Activated naive CD8-positive, alpha-beta T cell treated with anti-CD3 and anti-CD28 coated beads, Interleukin-2, amount 50 U/mL, for 24 hours (primary cell): ENCODE data around the gene PRDM16.

Source experiments
- ATAC-seq: fragments of 150-1000 bp; cut with Tn5 transposase; one replicate; pipeline ENCODE4 v1.10.0; 2021
- DNase-seq: peaks from one replicate; pipeline ENCODE4 v3.0.0; 2021
- H3K27ac Mint-ChIP-seq: one replicate; pipeline ENCODE4 v1.8.0; 2021; ENCODE audit warnings: mild to moderate bottlenecking, mixed read lengths
- H3K27me3 Mint-ChIP-seq: one replicate; pipeline ENCODE4 v1.8.0; 2021; ENCODE audit warnings: mixed read lengths
- H3K36me3 Mint-ChIP-seq: one replicate; pipeline ENCODE4 v1.8.0; 2021; ENCODE audit warnings: low read depth, mixed read lengths
- H3K4me1 Mint-ChIP-seq: one replicate; pipeline ENCODE4 v1.8.0; 2021; ENCODE audit warnings: mixed read lengths
- H3K4me3 Mint-ChIP-seq: one replicate; pipeline ENCODE4 v1.8.0; 2021; ENCODE audit warnings: mild to moderate bottlenecking, moderate library complexity, mixed read lengths
- H3K9me3 Mint-ChIP-seq: one replicate; pipeline ENCODE4 v1.8.0; 2021; ENCODE audit warnings: mixed read lengths

Gene PRDM16

GRCh38 chr1:3241673-3242407 lies 172.8 kb downstream of the PRDM16 start:
- H3K4me1 Mint-ChIP-seq = no peaks in the 10 kb centered on the region
- DNase-seq (no peak), ATAC-seq (no peak)
- H3K4me3 Mint-ChIP-seq = no peak overlapping the region
- no peak overlapping the region for H3K27ac Mint-ChIP-seq
- peaks cover under 1% of the 10 kb centered on the region for H3K27me3 Mint-ChIP-seq
- H3K36me3 Mint-ChIP-seq = no peaks in the 10 kb centered on the region
- no peaks in the 10 kb centered on the region for H3K9me3 Mint-ChIP-seq

DNA sequence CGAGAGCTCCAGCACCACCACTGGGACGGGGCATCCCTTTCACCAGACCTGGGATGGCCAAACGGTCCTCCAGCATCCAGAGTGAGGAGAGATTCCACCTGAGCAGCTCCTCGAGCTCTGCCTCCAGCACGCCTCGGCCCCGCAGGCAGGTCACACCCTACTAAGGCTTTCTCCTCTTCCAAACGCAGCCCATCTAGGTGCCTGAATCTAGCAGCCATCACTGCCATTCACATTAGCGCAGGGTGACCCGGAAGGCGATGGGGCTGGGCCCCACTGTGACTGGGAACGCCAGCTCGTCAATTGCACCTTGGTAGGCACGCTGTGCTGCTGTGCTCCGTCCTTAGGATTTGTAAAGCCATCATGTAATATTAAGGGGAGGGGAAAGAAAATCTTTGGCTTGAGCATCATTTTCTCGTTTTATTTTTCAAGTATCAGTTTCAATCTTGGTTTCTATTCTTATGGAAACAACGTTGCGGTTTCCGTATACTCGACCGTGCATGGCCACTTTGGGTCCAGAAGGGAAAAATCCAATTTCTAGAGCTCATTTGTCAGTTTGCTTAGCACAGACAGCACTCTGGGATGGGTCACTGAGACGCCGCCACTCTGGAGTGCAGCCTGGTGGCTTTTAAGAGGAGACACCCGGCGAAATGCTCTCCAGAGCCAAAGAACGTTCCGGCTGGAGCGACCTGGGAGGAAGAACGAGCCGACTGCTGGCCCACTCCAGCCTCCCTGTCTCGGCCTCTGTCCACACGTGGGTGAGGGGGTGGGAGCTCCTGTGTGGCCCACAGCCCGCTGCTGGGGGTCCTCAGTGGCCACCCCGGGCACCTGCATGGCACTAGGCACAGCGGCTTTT lies 173.6 kb downstream of the PRDM16 start:
- ATAC-seq (no peak), DNase-seq (no peak)
- H3K27me3 Mint-ChIP-seq = peaks cover 4% of the 10 kb centered on the region
- no peak overlapping the region for H3K27ac Mint-ChIP-seq
- no peak overlapping the region for H3K4me3 Mint-ChIP-seq
- H3K9me3 Mint-ChIP-seq = no peaks in the 10 kb centered on the region
- H3K36me3 Mint-ChIP-seq = no peaks in the 10 kb centered on the region
- H3K4me1 Mint-ChIP-seq = no peaks in the 10 kb centered on the region

- no peak for ATAC-seq
- H3K9me3 Mint-ChIP-seq = no peaks in the 10 kb centered on the region
- no peaks in the 10 kb centered on the region for H3K4me1 Mint-ChIP-seq
- no peak for DNase-seq
- H3K4me3 Mint-ChIP-seq = no peak overlapping the region
- peaks cover 9% of the 10 kb centered on the region for H3K27me3 Mint-ChIP-seq
- H3K27ac Mint-ChIP-seq = no peak overlapping the region
- no peaks in the 10 kb centered on the region for H3K36me3 Mint-ChIP-seq
Observed at GRCh38 chr1:3243304-3243703, 174.3 kb downstream of the PRDM16 start.

DNA sequence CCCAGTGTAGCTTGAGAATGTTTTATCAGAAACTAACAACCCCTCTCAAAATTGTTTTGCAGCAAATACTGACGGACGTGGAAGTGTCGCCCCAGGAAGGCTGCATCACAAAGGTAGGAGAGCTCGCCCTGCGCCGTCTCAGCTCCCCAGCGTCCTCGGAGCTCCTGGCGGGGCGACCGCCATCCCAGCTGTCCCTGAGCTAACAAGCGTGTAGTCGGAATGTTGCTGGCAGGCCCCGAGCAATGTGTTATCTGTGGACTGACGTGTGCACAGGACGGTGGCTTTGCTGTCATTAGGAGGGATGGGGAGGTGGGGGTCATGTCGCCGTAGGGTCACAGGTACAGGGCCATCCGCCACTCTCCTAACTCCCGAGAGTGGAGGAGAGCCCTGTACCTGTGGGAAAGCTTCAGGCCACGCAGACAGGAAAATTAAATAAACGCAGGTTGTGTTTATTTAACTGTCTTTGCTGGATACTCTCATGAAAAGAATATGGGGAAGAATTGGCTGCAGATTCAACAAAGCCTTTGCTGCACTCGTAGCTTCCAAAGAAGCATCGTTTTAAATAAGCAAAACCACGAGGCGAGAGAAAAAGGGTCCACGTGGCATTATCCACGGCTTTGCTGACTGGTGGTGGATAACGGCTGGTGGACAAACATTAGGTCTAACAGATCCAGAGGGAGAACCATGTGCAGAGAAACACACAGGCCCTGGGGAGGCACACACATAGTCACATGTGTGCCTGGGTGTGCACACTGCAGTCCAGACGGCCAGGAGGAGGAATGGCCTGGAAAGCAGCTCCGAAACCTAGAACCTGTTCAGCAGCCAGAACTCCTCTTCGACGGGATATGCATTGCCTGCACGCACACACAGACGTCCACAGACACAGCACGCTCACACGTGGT lies 175.3 kb downstream of the PRDM16 start:
- Mint-ChIP-seq H3K27me3 (peaks cover 15% of the 10 kb centered on the region), H3K4me3 (no peak overlapping the region), H3K27ac (no peak overlapping the region), H3K36me3 (no peaks in the 10 kb centered on the region), H3K9me3 (no peaks in the 10 kb centered on the region), H3K4me1 (no peaks in the 10 kb centered on the region)
- ATAC-seq = no peak
- DNase-seq = no peak

- Mint-ChIP-seq H3K4me3 (no peak overlapping the region), H3K36me3 (no peaks in the 10 kb centered on the region), H3K4me1 (no peaks in the 10 kb centered on the region), H3K27me3 (peaks cover 15% of the 10 kb centered on the region), H3K27ac (no peak overlapping the region), H3K9me3 (no peaks in the 10 kb centered on the region)
- no peak for DNase-seq
- ATAC-seq = no peak
Observed at GRCh38 chr1:3244927-3245315, 175.9 kb downstream of the PRDM16 start.

GRCh38 chr1:3245344-3245743 lies 176.3 kb downstream of the PRDM16 start:
- Mint-ChIP-seq H3K27ac (no peak overlapping the region), H3K27me3 (peaks cover 15% of the 10 kb centered on the region), H3K4me1 (no peaks in the 10 kb centered on the region), H3K9me3 (no peaks in the 10 kb centered on the region), H3K36me3 (no peaks in the 10 kb centered on the region), H3K4me3 (no peak overlapping the region)
- DNase-seq (no peak), ATAC-seq (no peak)

DNA sequence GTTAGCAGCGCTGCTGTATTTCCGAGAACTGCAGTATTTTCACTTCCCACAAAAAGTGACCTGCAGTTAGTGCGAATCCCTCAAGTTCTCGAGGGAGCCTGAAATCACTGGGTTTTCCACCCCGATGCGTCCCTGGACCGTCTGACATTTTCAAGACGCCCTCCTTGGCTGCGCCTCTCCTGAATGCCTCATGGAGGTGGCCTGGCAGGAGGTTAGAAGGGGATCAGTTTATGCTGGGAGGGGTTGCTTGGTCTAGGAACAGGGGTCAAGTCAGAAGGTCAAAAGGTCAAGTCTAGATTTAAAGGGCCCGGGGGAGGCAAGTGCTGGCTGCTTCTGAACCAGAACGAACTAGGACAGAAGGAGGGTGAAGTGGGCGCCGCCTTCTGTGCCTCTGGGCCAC lies 176.8 kb downstream of the PRDM16 start:
- ATAC-seq = no peak

GRCh38 chr1:3246251-3246650 lies 177.2 kb downstream of the PRDM16 start:
- H3K9me3 Mint-ChIP-seq = no peaks in the 10 kb centered on the region
- no peaks in the 10 kb centered on the region for H3K4me1 Mint-ChIP-seq
- ATAC-seq = no peak
- no peak overlapping the region for H3K27ac Mint-ChIP-seq
- no peak overlapping the region for H3K4me3 Mint-ChIP-seq
- no peak for DNase-seq
- H3K27me3 Mint-ChIP-seq = peaks cover 15% of the 10 kb centered on the region
- H3K36me3 Mint-ChIP-seq = no peaks in the 10 kb centered on the region

More for the DNA sequence above, 176.8 kb downstream of the PRDM16 start:
- DNase-seq = no peak
- Mint-ChIP-seq H3K4me1 (no peaks in the 10 kb centered on the region), H3K27me3 (peaks cover 15% of the 10 kb centered on the region), H3K9me3 (no peaks in the 10 kb centered on the region), H3K4me3 (no peak overlapping the region), H3K36me3 (no peaks in the 10 kb centered on the region), H3K27ac (no peak overlapping the region)

GRCh38 chr1:3247521-3248121 lies 178.6 kb downstream of the PRDM16 start:
- no peak for ATAC-seq
- no peak overlapping the region for H3K27ac Mint-ChIP-seq

DNA sequence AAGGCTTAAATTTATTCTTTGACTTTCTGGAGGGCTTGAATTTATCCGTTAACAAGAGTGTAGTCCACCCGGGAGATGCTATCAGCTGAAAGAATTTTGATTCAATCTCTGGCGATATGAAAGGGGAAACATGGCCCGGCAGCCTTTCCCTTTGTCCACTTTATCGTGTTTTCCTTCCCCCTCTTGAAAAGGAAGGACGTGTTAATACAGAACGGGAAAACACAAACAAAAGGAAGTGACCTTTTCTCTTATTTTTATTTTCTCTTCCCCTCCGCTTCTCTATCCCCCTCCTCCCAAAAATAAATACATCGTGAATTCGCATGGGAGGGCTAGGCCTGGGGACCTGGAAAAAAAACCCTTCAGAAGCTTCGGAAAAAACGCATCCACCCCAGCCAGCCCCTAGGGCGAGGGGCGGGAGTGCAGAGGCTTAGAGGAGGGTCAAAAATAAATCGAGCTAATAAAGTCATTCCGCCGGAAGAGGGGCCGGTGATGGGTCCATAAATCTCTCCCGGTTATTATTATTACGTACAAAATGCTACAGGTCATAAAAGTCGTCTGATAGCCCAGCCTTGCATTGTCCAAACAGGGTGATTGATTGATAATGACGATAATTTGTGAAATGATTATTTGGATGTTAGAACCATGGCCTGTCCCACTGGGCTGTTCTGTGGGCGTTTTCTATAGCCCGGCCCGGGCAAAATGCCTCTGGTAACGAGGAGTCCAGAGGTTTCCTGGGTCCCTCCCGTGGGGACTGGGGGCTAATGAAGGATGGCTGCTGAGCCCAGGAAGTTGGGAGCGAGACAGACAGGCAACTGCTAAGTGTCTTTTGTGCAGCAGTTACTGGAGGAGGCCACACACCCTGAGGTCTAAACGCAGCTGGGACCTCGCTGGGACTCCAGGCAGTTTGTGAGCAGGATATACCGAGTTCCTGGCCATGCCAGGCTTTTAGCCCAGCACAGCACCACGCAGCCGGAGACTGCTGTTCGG lies 179.4 kb downstream of the PRDM16 start:
- H3K36me3 Mint-ChIP-seq = no peaks in the 10 kb centered on the region
- H3K9me3 Mint-ChIP-seq = no peaks in the 10 kb centered on the region
- peaks cover 15% of the 10 kb centered on the region for H3K27me3 Mint-ChIP-seq
- no peak overlapping the region for H3K27ac Mint-ChIP-seq
- H3K4me1 Mint-ChIP-seq = no peaks in the 10 kb centered on the region
- ATAC-seq (no peak), DNase-seq (no peak)
- no peak overlapping the region for H3K4me3 Mint-ChIP-seq

More at GRCh38 chr1:3247521-3248121, 178.6 kb downstream of the PRDM16 start:
- Mint-ChIP-seq H3K4me3 (no peak overlapping the region), H3K27me3 (peaks cover 15% of the 10 kb centered on the region), H3K9me3 (no peaks in the 10 kb centered on the region), H3K36me3 (no peaks in the 10 kb centered on the region), H3K4me1 (no peaks in the 10 kb centered on the region)
- DNase-seq = no peak

DNA sequence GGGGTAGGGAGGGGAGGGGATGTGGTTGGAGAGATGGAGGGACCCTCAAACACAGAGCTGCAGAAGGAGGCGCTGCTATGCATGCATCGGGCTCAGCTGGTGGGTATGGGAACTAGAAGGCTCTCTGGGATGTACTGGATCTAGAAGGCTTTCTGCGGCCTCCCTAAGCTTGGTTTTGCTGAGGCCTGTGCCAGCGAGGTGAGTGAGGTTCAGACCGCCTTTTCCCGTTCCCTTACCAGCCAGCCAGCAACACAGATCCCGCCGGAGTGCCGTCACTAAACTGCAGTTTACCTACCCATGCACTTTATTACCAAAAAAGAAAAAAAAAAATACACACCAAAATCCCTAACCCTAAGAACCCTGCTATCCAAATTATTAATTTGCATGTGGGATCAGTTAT lies 180.2 kb downstream of the PRDM16 start:
- Mint-ChIP-seq H3K27ac (no peak overlapping the region), H3K4me1 (no peaks in the 10 kb centered on the region), H3K27me3 (peaks cover 15% of the 10 kb centered on the region), H3K9me3 (no peaks in the 10 kb centered on the region), H3K4me3 (no peak overlapping the region), H3K36me3 (no peaks in the 10 kb centered on the region)
- ATAC-seq (no peak), DNase-seq (no peak)

- Mint-ChIP-seq H3K36me3 (no peaks in the 10 kb centered on the region), H3K4me3 (no peak overlapping the region), H3K27me3 (peaks cover 15% of the 10 kb centered on the region), H3K27ac (no peak overlapping the region), H3K9me3 (no peaks in the 10 kb centered on the region), H3K4me1 (no peaks in the 10 kb centered on the region)
- ATAC-seq = no peak
- no peak for DNase-seq
Observed at GRCh38 chr1:3249631-3250501, 180.9 kb downstream of the PRDM16 start.
